HAP-1 (cell line): Measurements from ENCODE around the gene OMG.
"Not testable (repeated sequence)": the region's sequence is repeated elsewhere in the genome, so short reads cannot be mapped to it uniquely, and the experiment has no call there.

Source experiments
- DNase-seq, 2 experiments: peaks; one replicate each; pipeline ENCODE4 v3.0.0-alpha.2; 2016 to 2020; ENCODE audit warnings: low spot score in 2 of 2
- H3K27me3 ChIP-seq: fragments of 250-450 bp; sonication (Bioruptor Pico); 2 replicates; pipeline ENCODE4 v1.5.1; 2020; ENCODE audit warnings: low read depth, mild to moderate bottlenecking, moderate library complexity
- H3K36me3 ChIP-seq: fragments of 250-450 bp; sonication (Bioruptor Pico); replicated peaks from 2 replicates; pipeline ENCODE4 v1.5.1; 2020; ENCODE audit warnings: mild to moderate bottlenecking
- H3K4me1 ChIP-seq: fragments of 250-450 bp; sonication (Bioruptor Pico); 2 replicates; pipeline ENCODE4 v1.5.1; 2020; ENCODE audit warnings: mild to moderate bottlenecking
- H3K4me3 ChIP-seq: fragments of 250-450 bp; sonication (Bioruptor Pico); 2 replicates; pipeline ENCODE4 v1.5.1; 2020; ENCODE audit warnings: mild to moderate bottlenecking, moderate library complexity
- H3K9me3 ChIP-seq: fragments of 250-450 bp; sonication (Bioruptor Pico); 2 replicates; pipeline ENCODE4 v1.5.1; 2020; ENCODE audit warnings: mild to moderate bottlenecking, moderate library complexity
- in situ Hi-C: fragments of 300-500 bp; cut with MboI; formaldehyde crosslinking; loops from 3 replicates; pipeline ENCODE4 v1.14.3; 2020; ENCODE audit warnings: low sequenced_read_pairs, inconsistent platforms, mixed read lengths

Gene OMG

DNA sequence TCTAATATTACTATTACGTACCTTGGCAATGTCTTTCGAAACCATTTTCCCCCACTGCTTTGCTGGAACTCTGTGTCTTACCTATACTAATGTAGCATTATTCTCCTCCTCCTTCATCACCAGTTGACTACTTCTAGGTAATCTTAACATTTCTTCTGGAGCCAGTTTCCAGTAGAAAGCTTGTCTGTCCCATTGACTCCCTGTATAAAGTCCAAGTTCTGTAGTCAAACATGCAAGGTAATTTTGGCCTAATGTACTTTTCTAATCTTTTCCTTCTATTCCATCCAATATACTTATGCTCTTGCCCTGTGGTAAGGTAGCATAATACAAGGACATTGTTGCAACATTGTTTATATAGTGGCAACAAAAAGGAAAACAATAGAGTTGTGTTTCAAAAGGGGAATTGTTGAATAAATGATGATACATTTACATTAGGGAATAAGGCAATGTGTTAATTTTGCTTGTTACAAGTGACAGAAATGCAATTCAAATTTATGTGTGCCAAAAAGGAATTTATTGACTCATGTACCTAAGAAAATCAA is 27.9 kb downstream of the OMG start:
- Histone ChIP-seq H3K4me1 (peaks cover 15% of the 10 kb centered on the region), H3K27me3 (no peaks in the 10 kb centered on the region), H3K36me3 (peaks cover 26% of the 10 kb centered on the region), H3K9me3 (no peaks in the 10 kb centered on the region), H3K4me3 (no peak overlapping the region)
- peak in 1 of 2 experiments; percentile 46 for DNase-seq
- in situ Hi-C loops: no loop called here

DNA sequence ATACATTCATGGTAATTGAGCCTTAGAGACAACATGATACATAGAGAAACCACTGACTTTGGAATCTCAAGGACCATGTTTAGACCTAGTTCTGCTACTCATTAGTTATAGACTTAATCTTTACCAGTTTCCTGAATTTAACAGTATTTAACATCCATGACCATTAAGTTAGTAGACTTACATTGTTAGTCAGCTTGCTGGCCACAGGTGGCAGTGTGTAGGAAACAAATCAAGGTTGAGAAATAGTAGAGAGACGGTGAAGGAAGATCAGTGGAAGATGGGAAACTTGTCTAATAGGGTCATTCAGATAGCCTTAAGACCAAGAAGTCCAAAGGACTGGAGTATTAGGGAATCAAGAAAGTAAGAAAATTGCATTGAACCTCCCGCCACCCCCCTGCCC is 31.0 kb downstream of the OMG start:
- no peak for DNase-seq
- Histone ChIP-seq H3K36me3 (peaks cover 26% of the 10 kb centered on the region), H3K27me3 (no peaks in the 10 kb centered on the region), H3K9me3 (no peaks in the 10 kb centered on the region), H3K4me1 (peaks cover 15% of the 10 kb centered on the region), H3K4me3 (no peak overlapping the region)
- in situ Hi-C loops: no loop called here

DNA sequence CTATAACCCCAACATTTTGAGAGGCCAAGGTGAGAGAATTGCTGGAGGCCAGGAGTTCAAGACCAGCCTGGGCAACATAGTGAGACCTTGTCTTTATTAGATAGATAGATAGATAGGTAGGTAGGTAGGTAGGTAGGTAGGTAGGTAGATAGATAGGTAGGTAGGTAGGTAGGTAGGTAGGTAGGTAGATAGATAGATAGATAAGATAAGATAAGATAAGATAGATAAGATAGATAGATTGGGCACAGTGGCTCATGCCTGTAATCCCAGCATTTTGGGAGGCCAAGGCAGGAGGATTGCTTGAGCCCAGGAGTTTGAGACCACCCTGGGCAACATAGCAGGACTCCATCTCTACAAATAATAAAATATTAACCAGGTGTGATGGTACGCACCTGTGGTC is 34.1 kb downstream of the OMG start:
- H3K27me3 ChIP-seq, in situ Hi-C loops, H3K4me1 ChIP-seq, DNase-seq, H3K4me3 ChIP-seq, H3K9me3 ChIP-seq: not testable (repeated sequence)
- H3K36me3 ChIP-seq: peaks cover 29% of the 10 kb centered on the region

DNA sequence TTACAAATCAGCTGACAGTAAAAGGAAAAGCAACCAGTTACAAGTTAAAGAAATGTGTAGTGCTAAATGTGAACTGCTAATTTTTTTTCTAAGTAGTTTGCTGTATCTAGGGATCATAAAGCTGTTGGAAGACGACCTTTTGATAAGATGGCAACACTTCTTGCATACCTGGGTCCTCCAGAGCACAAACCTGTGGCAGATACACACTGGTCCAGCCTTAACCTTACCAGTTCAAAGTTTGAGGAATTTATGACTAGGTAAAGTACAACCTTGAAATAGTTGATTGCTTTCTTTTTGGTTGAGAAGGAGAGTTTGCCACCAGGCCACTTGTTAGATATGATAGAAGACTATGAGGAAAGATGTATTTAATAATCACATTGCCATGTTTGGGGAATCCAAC is 35.4 kb downstream of the OMG start:
- Histone ChIP-seq H3K27me3 (no peaks in the 10 kb centered on the region), H3K36me3 (peaks cover 26% of the 10 kb centered on the region), H3K4me1 (no peaks in the 10 kb centered on the region), H3K9me3 (no peaks in the 10 kb centered on the region), H3K4me3 (no peak overlapping the region)
- no peak for DNase-seq
- in situ Hi-C loops: no loop called here

DNA sequence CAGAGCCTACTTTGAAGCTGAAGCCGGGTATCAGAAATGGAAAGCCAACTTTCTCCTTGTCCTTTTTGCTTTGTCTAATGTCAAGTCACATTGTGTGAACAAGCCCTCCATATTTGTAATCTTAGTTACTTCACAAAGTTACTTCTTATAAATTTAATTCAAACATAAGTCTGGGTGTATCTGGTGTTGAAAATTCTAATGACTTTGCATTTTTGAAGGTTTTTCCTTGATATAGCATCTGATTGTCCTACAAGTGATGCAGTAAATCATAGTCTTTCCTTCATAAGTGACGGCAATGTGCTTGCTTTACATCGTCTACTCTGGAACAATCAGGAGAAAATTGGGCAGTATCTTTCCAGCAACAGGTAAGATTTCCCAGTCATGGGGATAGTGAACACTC is 36.9 kb downstream of the OMG start:
- in situ Hi-C loops: no loop called here
- H3K27me3 ChIP-seq: no peaks in the 10 kb centered on the region

DNA sequence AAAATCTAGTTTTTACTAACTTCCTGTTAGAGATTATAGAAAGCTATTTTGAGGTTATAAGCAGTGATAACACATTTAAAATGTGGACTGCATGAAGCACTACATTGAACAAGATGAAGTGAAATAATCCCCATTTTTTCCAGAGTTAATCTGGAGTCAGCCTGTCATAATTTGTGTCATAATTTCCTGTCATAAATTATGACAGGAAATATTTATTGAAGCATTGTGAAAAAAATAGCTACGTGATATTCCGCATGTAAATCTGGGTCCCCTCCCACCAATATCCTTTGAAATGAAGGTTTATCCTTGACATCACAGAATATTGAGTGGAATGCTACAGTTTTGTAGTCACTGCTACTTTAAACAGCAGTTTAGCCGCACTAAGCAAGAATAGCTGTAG is 40.1 kb downstream of the OMG start:
- H3K9me3 ChIP-seq: no peaks in the 10 kb centered on the region
- in situ Hi-C loops: no loop called here
- H3K4me1 ChIP-seq: no peaks in the 10 kb centered on the region
- no peak for DNase-seq
- H3K27me3 ChIP-seq: no peaks in the 10 kb centered on the region
- H3K4me3 ChIP-seq: no peak overlapping the region
- H3K36me3 ChIP-seq: peaks cover 12% of the 10 kb centered on the region

More for the DNA sequence above, 36.9 kb downstream of the OMG start:
- Histone ChIP-seq H3K4me1 (no peaks in the 10 kb centered on the region), H3K36me3 (peaks cover 13% of the 10 kb centered on the region), H3K9me3 (no peaks in the 10 kb centered on the region), H3K4me3 (no peak overlapping the region)
- DNase-seq: no peak

DNA sequence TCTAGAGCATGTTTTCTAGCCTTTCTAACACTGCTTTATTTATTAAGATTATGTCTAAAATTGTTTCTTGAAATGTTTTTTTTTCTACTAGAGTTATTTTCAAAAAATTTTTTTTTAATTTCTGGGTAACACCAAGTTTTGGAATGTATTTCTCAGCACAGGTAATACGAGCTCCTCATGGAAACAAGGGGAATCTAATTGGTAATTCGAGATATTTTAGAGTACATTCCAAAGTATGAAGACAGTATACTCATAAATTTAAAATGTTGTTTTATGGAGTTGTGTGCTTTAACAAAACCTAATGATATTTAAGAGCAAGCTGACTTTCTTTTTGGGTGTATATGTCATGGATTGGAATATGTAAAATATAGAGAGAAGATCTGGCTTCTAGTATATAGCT is 42.4 kb downstream of the OMG start:
- DNase-seq: no peak
- Histone ChIP-seq H3K36me3 (0 out of 2 replicates have a peak, but pooled peaks cover 3% of the 10 kb centered on the region), H3K4me1 (no peaks in the 10 kb centered on the region), H3K27me3 (no peaks in the 10 kb centered on the region), H3K9me3 (no peaks in the 10 kb centered on the region), H3K4me3 (no peak overlapping the region)
- in situ Hi-C loops: no loop called here

DNA sequence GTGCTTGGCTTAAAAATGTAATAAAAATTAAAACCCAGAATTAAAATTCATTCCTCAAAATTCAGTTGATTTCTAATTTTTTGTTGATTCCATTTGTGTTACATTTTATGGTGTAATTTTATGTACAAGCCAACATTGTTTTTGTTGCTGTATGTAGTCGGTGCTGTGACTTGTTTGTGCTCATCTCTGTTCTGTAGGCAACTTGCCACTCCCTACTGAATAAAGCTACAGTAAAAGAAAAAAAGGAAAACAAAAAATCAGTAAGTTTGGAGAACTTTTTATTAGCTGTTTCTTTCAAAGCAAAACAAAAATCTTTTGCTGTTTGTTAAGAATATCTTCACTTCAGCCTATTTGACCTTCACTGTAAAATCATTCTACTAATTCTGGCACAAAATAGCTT is 44.3 kb downstream of the OMG start:
- Histone ChIP-seq H3K27me3 (no peaks in the 10 kb centered on the region), H3K4me1 (no peaks in the 10 kb centered on the region), H3K9me3 (no peaks in the 10 kb centered on the region), H3K36me3 (peaks cover 5% of the 10 kb centered on the region), H3K4me3 (no peak overlapping the region)
- DNase-seq: no peak
- in situ Hi-C loops: no loop called here

DNA sequence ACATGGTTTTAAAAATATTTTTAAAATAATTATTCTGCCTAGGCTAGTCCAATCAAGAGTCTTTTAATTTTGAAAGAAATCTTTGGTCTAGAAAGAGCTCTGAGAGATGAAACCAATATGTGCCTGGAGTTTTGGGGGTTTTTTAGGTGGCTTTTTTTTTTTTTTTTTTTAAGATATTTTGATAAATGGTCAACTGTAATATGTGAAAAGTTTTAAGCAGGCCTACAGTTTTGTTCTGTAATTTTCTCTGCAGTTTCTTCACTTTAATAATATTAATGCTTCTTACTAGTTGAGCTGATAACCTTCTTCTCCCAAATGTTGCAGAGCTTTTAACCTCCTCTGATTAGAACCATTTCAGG is 45.1 kb downstream of the OMG start:
- DNase-seq: no peak
- no peaks in the 10 kb centered on the region for H3K27me3 ChIP-seq
- H3K4me3 ChIP-seq: no peak overlapping the region
- H3K36me3 ChIP-seq: peaks cover 5% of the 10 kb centered on the region
- in situ Hi-C loops: no loop called here
- no peaks in the 10 kb centered on the region for H3K4me1 ChIP-seq
- no peaks in the 10 kb centered on the region for H3K9me3 ChIP-seq

DNA sequence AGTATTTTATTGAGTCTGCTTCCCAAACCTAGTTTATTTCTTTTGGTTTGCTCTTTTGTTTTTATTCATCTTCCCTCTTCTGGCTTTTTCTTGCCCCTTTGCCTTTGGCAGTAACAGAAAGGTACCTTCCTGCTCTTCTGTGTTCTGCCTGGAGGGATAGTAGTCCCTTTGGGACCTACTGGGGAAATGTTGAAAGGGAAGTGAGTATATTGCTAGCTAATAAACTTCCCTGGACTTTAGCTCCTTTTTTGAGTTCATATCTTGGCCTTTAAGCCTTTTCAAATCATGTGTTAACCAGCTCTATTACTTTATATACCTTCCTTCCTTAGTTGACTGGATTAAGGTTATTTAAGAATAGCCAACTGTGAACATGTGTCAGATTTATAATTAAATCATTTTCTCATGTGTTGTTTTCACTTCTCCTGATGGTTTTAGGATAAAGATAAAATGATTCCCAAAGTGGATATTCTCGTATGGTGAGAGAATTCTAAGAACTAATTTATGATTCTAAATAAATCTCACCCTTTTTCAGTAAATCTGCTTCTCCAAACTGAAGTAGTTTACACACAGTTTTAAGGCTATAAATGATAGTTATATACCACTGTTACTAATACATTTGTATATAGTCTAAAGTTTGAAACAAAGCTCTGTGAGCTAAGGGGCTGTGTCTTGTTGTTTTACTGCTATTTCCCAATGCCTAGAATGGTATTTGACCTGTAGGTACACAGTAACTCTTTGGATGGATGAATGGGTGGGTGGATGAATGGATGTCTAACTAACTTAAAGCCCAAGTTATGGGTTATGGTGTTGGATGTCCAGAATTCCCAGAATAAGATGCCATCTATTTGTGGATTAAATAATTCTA is 45.7 kb downstream of the OMG start:
- H3K36me3 ChIP-seq: peaks cover 5% of the 10 kb centered on the region
- H3K4me3 ChIP-seq: no peak overlapping the region
- no peaks in the 10 kb centered on the region for H3K4me1 ChIP-seq
- H3K27me3 ChIP-seq: no peaks in the 10 kb centered on the region
- DNase-seq: no peak
- in situ Hi-C loops: no loop called here
- no peaks in the 10 kb centered on the region for H3K9me3 ChIP-seq

DNA sequence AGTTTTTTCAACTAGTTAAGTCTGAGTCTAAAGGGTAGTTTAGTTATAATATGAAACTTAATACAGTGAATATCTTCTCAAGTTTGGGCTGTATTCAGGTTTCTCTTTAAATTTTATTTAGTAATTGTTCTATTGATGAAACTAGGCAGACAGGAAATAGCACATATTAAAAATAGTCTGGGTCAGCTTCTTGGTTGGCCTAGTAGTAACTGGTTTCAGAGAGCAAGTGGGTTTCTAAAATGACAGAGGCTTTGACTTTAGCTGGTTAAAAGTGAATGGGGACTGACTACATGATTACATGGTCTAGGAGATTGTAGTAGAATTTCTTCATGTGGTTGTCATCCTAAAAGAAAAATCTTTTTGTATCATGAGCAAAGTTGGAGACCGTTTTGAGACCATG is 46.8 kb downstream of the OMG start:
- Histone ChIP-seq H3K27me3 (no peaks in the 10 kb centered on the region), H3K36me3 (peaks cover 5% of the 10 kb centered on the region), H3K4me3 (no peak overlapping the region), H3K4me1 (peaks cover 4% of the 10 kb centered on the region), H3K9me3 (no peaks in the 10 kb centered on the region)
- DNase-seq: no peak
- in situ Hi-C loops: no loop called here

DNA sequence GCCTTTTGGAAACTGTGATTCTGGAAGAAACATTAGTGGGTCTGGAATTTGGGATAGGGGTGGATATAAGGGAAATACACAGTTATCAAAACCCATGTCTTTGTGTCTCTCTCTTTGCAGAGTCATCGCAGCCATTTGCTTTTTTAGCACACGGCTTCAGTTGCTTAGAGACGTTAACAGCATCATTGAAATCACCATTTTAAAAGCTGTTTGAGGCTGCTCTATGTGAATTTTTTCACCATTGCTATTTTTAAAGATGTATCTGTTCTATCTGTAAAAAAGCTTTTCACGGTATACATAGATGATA is 47.3 kb downstream of the OMG start:
- Histone ChIP-seq H3K4me1 (peaks cover 4% of the 10 kb centered on the region), H3K36me3 (peaks cover 7% of the 10 kb centered on the region), H3K9me3 (no peaks in the 10 kb centered on the region), H3K4me3 (no peak overlapping the region), H3K27me3 (no peaks in the 10 kb centered on the region)
- no peak for DNase-seq
- in situ Hi-C loops: no loop called here

DNA sequence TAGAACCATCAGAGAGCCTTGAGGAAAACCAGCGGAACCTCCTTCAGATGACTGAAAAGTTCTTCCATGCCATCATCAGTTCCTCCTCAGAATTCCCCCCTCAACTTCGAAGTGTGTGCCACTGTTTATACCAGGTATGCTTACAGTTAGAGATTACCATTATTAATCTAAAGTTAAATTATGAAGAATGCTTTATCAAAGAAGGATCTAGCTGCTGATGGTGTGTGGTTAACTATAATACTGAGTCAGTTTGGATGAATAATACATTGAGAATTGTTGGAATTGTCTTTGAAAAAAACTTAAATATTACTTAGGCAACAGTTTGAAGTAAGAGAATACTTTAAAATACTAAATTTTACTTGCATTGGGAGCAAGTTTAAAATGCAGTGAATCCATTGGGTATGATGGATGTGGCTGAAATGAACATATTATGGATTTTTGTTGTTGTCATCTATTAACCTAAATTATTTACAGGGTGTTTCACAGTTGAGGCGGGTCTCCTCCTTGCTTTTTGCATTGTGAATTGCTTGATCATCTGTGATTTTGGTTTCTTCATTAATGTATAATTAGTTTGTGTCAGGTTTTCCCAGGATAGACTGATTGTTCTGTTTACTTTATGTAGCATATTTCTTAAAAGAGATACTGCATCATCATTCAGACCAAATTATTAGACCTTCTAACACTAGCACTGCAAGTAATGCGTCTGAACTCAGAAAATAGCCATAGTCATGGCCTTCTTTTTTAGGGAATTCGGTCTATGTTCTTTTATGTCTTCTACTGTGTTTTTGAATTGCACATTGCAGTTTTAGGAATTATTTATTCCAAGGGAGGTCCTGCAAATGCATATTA is 47.8 kb downstream of the OMG start:
- H3K4me3 ChIP-seq: no peak overlapping the region
- peaks cover 8% of the 10 kb centered on the region for H3K36me3 ChIP-seq
- in situ Hi-C loops: no loop called here

More for the DNA sequence above, 47.8 kb downstream of the OMG start:
- Histone ChIP-seq H3K27me3 (no peaks in the 10 kb centered on the region), H3K4me1 (peaks cover 4% of the 10 kb centered on the region), H3K9me3 (no peaks in the 10 kb centered on the region)
- DNase-seq: no peak
